Endothelial cell (in vitro differentiated cells): ENCODE measurements around the gene LAMTOR3. TPM values are rescaled to one million over a fixed set of nuclear protein-coding genes. Genes with fewer than 3 reads are reported as not detected.
"Not testable (repeated sequence)": the region's sequence is repeated elsewhere in the genome, so short reads cannot be mapped to it uniquely, and the experiment has no call there.

ENCODE experiments used
- DNase-seq: peaks from one replicate; pipeline ENCODE4 v3.0.0; 2021; ENCODE audit warnings: low spot score
- H3K27ac Mint-ChIP-seq: one replicate; pipeline ENCODE4 v1.8.0; 2021; ENCODE audit warnings: mixed read lengths, inconsistent platforms; ENCODE audit not compliant: unreplicated experiment
- H3K27me3 Mint-ChIP-seq: one replicate; pipeline ENCODE4 v1.8.0; 2021; ENCODE audit warnings: mild to moderate bottlenecking, moderate library complexity, mixed read lengths, inconsistent platforms; ENCODE audit not compliant: unreplicated experiment
- H3K36me3 Mint-ChIP-seq: one replicate; pipeline ENCODE4 v1.8.0; 2021; ENCODE audit warnings: mild to moderate bottlenecking, low read depth, mixed read lengths, inconsistent platforms; ENCODE audit not compliant: unreplicated experiment
- H3K4me1 Mint-ChIP-seq: one replicate; pipeline ENCODE4 v1.8.0; 2021; ENCODE audit warnings: mild to moderate bottlenecking, mixed read lengths, inconsistent platforms; ENCODE audit not compliant: unreplicated experiment
- H3K4me3 Mint-ChIP-seq: one replicate; pipeline ENCODE4 v1.8.0; 2021; ENCODE audit warnings: mild to moderate bottlenecking, mixed read lengths, inconsistent platforms; ENCODE audit not compliant: unreplicated experiment
- H3K9me3 Mint-ChIP-seq: one replicate; pipeline ENCODE4 v1.8.0; 2021; ENCODE audit warnings: mixed read lengths, inconsistent platforms; ENCODE audit not compliant: unreplicated experiment
- total RNA-seq: library from RNA; stranded (reverse); fragmentation: NEBNext Ultra II Directional; extraction: Animal tissue kit (Norgen Biotek cat#: 25700); gene quantifications from one replicate; pipeline ENCODE4 v1.2.1, GENCODE V29; 2021; ENCODE audit not compliant: unreplicated experiment
- TF ChIP-seq, protein P1 (sequence below): fragments of 200-600 bp; sonication (generic); IDR thresholded peaks from one replicate; pipeline ENCODE4 v1.5.0; 2021; ENCODE audit warnings: antibody characterized with exemption; ENCODE audit not compliant: unreplicated experiment

The LAMTOR3 gene
- total RNA-seq, 1 donor from 2014 or later: 41.8 TPM

- no peaks in the 10 kb centered on the region for H3K27me3 Mint-ChIP-seq
- no peak overlapping the region for H3K4me3 Mint-ChIP-seq
- no peak overlapping the region for H3K27ac Mint-ChIP-seq
- DNase-seq: no peak
- TF ChIP-seq, protein P1, sequence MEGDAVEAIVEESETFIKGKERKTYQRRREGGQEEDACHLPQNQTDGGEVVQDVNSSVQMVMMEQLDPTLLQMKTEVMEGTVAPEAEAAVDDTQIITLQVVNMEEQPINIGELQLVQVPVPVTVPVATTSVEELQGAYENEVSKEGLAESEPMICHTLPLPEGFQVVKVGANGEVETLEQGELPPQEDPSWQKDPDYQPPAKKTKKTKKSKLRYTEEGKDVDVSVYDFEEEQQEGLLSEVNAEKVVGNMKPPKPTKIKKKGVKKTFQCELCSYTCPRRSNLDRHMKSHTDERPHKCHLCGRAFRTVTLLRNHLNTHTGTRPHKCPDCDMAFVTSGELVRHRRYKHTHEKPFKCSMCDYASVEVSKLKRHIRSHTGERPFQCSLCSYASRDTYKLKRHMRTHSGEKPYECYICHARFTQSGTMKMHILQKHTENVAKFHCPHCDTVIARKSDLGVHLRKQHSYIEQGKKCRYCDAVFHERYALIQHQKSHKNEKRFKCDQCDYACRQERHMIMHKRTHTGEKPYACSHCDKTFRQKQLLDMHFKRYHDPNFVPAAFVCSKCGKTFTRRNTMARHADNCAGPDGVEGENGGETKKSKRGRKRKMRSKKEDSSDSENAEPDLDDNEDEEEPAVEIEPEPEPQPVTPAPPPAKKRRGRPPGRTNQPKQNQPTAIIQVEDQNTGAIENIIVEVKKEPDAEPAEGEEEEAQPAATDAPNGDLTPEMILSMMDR: no peak
- H3K9me3 Mint-ChIP-seq: no peaks in the 10 kb centered on the region
- no peaks in the 10 kb centered on the region for H3K36me3 Mint-ChIP-seq
- no peaks in the 10 kb centered on the region for H3K4me1 Mint-ChIP-seq
These were observed 61.5 kb downstream of the LAMTOR3 start for GRCh38 chr4:99832758-99833157.

- TF ChIP-seq, protein P1: no peak
- H3K4me3 Mint-ChIP-seq: no peak overlapping the region
- H3K36me3 Mint-ChIP-seq: no peaks in the 10 kb centered on the region
- DNase-seq: no peak
- no peaks in the 10 kb centered on the region for H3K4me1 Mint-ChIP-seq
- no peak overlapping the region for H3K27ac Mint-ChIP-seq
- no peaks in the 10 kb centered on the region for H3K27me3 Mint-ChIP-seq
- H3K9me3 Mint-ChIP-seq: no peaks in the 10 kb centered on the region
These were observed 61.9 kb downstream of the LAMTOR3 start for GRCh38 chr4:99832321-99832720.

DNA sequence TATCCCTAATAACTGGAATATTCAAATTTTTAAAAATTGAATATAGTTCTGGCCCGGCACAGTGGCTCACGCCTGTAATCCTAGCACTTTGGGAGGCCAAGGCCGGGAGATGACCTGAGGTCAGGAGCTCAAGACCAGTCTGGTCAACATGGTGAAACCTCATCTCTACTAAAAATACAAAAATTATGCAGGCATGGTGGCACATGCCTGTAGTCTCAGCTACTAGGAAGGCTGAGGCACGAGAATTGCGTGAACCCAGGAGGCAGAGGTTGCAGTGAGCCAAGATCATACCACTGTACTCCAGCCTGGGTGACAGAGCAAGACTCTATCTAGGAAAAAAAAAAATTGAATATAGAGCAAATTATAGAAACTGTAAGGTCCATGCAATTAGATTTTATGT lies 64.2 kb downstream of the LAMTOR3 start:
- H3K4me1 Mint-ChIP-seq, H3K27me3 Mint-ChIP-seq, DNase-seq, H3K9me3 Mint-ChIP-seq, H3K27ac Mint-ChIP-seq, H3K36me3 Mint-ChIP-seq, H3K4me3 Mint-ChIP-seq: not testable (repeated sequence)

- H3K27ac Mint-ChIP-seq: no peak overlapping the region
- peaks cover 2% of the 10 kb centered on the region for H3K27me3 Mint-ChIP-seq
- DNase-seq: no peak
- H3K4me1 Mint-ChIP-seq: no peaks in the 10 kb centered on the region
- no peaks in the 10 kb centered on the region for H3K36me3 Mint-ChIP-seq
- H3K9me3 Mint-ChIP-seq: no peaks in the 10 kb centered on the region
- no peak overlapping the region for H3K4me3 Mint-ChIP-seq
- TF ChIP-seq, protein P1: no peak
These were observed 65.8 kb downstream of the LAMTOR3 start for GRCh38 chr4:99828477-99828876.

Other genes starting within 250 kb of the LAMTOR3 start
- gene C4orf54, start 236.6 kb downstream of the LAMTOR3 start, total RNA-seq: not detected
- gene DAPP1, start 77.6 kb downstream of the LAMTOR3 start, total RNA-seq: not detected
- 55.2 TPM for gene DNAJB14, start 52.2 kb upstream of the LAMTOR3 start, total RNA-seq
- 318 TPM for gene H2AZ1, start 55.8 kb upstream of the LAMTOR3 start, total RNA-seq